Thoracic aorta (tissue), 2 donors: ENCODE results near the gene SYNGAP1. TPM values are rescaled to one million over a fixed set of nuclear protein-coding genes. Genes with fewer than 3 reads are reported as not detected.
"Not testable (repeated sequence)": the region's sequence is repeated elsewhere in the genome, so short reads cannot be mapped to it uniquely, and the experiment has no call there.

ENCODE experiments used
- ATAC-seq: fragments of 150-250 bp; one replicate; pipeline ENCODE4 v1.8.0; 2017; ENCODE audit warnings: low read depth; ENCODE audit not compliant: insufficient number of reproducible peaks, low FRiP score
- DNase-seq: peaks from one replicate; pipeline ENCODE4 v3.0.0-alpha.2; 2020; ENCODE audit warnings: low spot score
- H3K27ac ChIP-seq, 2 donors: fragments of 200-600 bp; sonication (generic); 1 replicate in 1 of 2; 2 replicates in 1 of 2; pipeline ENCODE4 v1.5.1; 2016; ENCODE audit warnings: mild to moderate bottlenecking in 2 of 2, moderate library complexity in 2 of 2
- H3K27me3 ChIP-seq: fragments of 200-600 bp; sonication (generic); replicated peaks from 2 replicates; pipeline ENCODE4 v1.6.0; 2016; ENCODE audit warnings: mild to moderate bottlenecking; ENCODE audit not compliant: insufficient read depth
- H3K36me3 ChIP-seq: fragments of 200-600 bp; sonication (generic); one replicate; pipeline ENCODE4 v1.5.1; 2016
- H3K4me1 ChIP-seq, 2 donors: fragments of 200-600 bp; sonication (generic); 1 replicate in 1 of 2; 2 replicates in 1 of 2; pipeline versions ENCODE4 v1.5.1 to v1.6.0; 2016; ENCODE audit warnings: low read depth in 2 of 2, mild to moderate bottlenecking in 1 of 2; ENCODE audit not compliant: control insufficient read depth in 1 of 2
- H3K4me3 ChIP-seq: fragments of 200-600 bp; sonication (generic); 2 replicates; pipeline ENCODE4 v1.5.1; 2016; ENCODE audit warnings: mild to moderate bottlenecking
- H3K9me3 ChIP-seq: fragments of 200-600 bp; sonication (generic); 2 replicates; pipeline ENCODE4 v1.5.1; 2016
- total RNA-seq, 2 donors: library from RNA; depleted of rRNA; stranded (reverse); fragments of >200 nt; gene quantifications; one replicate each; pipeline versions ENCODE4 v1.1.0 to v1.2.3, GENCODE V29; 2016
- TF ChIP-seq, protein P1 (sequence below): fragments of 200-600 bp; sonication (generic); IDR thresholded peaks from one replicate; pipeline ENCODE4 v1.5.1; 2019; ENCODE audit warnings: antibody characterized with exemption

Gene SYNGAP1
- total RNA-seq, 2 donors from 2014 or later: 16.2 to 24.6 TPM

DNA sequence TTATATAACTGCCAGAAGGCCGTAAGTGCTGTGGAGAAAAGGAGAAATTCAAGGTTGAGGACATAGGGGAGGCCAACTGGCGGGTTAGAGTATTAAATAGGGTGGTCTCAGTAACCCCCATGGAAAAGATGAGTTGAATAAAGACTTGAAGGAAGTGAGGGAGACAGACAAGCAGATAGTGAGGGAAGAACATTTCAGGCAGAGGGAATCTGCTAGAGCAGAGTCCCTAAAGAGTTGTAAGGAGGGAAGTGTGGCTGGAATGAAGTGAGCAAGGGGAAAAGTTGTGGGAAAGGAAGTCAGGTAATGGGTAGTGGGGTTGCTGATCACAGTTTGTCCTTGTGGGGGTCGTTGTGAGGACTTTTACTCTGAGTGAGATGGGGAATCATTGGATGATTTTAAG lies 26.9 kb upstream of the SYNGAP1 start:
- no peaks in the 10 kb centered on the region for H3K36me3 ChIP-seq
- TF ChIP-seq, protein P1, sequence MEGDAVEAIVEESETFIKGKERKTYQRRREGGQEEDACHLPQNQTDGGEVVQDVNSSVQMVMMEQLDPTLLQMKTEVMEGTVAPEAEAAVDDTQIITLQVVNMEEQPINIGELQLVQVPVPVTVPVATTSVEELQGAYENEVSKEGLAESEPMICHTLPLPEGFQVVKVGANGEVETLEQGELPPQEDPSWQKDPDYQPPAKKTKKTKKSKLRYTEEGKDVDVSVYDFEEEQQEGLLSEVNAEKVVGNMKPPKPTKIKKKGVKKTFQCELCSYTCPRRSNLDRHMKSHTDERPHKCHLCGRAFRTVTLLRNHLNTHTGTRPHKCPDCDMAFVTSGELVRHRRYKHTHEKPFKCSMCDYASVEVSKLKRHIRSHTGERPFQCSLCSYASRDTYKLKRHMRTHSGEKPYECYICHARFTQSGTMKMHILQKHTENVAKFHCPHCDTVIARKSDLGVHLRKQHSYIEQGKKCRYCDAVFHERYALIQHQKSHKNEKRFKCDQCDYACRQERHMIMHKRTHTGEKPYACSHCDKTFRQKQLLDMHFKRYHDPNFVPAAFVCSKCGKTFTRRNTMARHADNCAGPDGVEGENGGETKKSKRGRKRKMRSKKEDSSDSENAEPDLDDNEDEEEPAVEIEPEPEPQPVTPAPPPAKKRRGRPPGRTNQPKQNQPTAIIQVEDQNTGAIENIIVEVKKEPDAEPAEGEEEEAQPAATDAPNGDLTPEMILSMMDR: no peak
- no peak overlapping the region for H3K27ac ChIP-seq
- no peak for ATAC-seq
- H3K4me3 ChIP-seq: no peak overlapping the region
- no peak for DNase-seq
- H3K27me3 ChIP-seq: no peaks in the 10 kb centered on the region
- peaks cover 6 to 12% of the 10 kb centered on the region in 2 donors for H3K4me1 ChIP-seq
- no peaks in the 10 kb centered on the region for H3K9me3 ChIP-seq

- Histone ChIP-seq H3K4me3 (no peak overlapping the region), H3K4me1 (no peaks in the 10 kb centered on the region), H3K27me3 (no peaks in the 10 kb centered on the region), H3K27ac (no peak overlapping the region), H3K9me3 (no peaks in the 10 kb centered on the region), H3K36me3 (no peaks in the 10 kb centered on the region)
- DNase-seq (no peak), ATAC-seq (no peak)
- TF ChIP-seq, protein P1: no peak
Measured at GRCh38 chr6:33397541-33397940, 22.3 kb upstream of the SYNGAP1 start.

DNA sequence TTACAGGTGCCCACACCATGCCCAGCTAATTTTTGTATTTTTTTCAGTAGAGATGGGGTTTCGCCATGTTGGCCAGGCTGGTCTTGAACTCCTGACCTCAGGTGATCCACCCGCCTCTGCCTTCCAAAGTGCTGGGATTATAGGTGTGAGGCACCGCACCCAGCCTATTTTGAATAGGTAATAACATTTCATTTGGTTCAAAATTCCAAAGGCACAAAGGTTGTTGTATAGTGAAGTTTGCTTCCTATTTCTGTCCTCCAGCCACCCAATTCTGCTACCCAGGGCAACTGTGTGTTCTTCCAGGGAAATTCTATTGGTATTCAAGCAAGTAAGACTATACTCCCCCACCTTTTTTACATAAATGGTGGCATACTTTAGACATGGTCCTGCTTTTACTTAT lies 21.3 kb upstream of the SYNGAP1 start:
- not testable (repeated sequence) for H3K4me1 ChIP-seq, H3K27ac ChIP-seq, H3K27me3 ChIP-seq, ATAC-seq, H3K9me3 ChIP-seq, DNase-seq, H3K36me3 ChIP-seq, H3K4me3 ChIP-seq

DNA sequence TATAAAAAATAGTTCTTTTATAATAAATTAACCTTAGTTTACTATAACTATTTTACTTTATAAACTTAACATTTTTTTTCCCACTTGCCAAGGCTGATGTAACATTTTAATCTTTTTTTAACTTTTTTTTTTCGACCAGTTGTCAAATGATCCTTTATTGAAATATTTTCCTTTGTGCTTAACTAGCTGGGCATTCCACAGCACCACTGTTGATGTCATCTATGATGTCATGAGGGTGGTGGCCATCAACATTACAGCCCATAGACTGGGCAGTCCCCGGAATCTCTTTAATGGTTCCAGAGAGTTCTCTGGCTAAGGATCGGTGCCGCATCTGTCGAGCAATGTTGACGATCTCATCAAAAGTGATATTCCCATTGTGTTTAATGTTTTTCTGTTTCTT lies 20.0 kb upstream of the SYNGAP1 start:
- H3K4me1 ChIP-seq, H3K9me3 ChIP-seq, DNase-seq, ATAC-seq, H3K27ac ChIP-seq, H3K4me3 ChIP-seq, H3K27me3 ChIP-seq, H3K36me3 ChIP-seq: not testable (repeated sequence)

DNA sequence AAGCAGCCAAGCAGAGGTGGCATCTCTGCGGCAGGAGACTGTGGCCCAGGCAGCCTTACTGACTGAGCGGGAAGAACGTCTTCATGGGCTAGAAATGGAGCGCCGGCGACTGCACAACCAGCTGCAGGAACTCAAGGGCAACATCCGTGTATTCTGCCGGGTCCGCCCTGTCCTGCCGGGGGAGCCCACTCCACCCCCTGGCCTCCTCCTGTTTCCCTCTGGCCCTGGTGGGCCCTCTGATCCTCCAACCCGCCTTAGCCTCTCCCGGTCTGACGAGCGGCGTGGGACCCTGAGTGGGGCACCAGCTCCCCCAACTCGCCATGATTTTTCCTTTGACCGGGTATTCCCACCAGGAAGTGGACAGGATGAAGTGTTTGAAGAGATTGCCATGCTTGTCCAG lies 15.0 kb upstream of the SYNGAP1 start:
- H3K9me3 ChIP-seq: no peaks in the 10 kb centered on the region
- H3K27me3 ChIP-seq: no peaks in the 10 kb centered on the region
- DNase-seq: no peak
- no peak overlapping the region for H3K27ac ChIP-seq
- no peak for ATAC-seq
- no peak overlapping the region for H3K4me3 ChIP-seq
- TF ChIP-seq, protein P1: no peak
- H3K4me1 ChIP-seq: no peaks in the 10 kb centered on the region
- no peaks in the 10 kb centered on the region for H3K36me3 ChIP-seq

GRCh38 chr6:33405386-33405940 lies 14.4 kb upstream of the SYNGAP1 start:
- Histone ChIP-seq H3K4me1 (no peaks in the 10 kb centered on the region), H3K27me3 (no peaks in the 10 kb centered on the region), H3K27ac (no peak overlapping the region), H3K36me3 (no peaks in the 10 kb centered on the region), H3K4me3 (no peak overlapping the region), H3K9me3 (no peaks in the 10 kb centered on the region)
- ATAC-seq: no peak
- DNase-seq: no peak
- TF ChIP-seq, protein P1: no peak
